ENCODE data around the gene HEATR5A. TPM values are rescaled to one million over a fixed set of nuclear protein-coding genes. Genes with fewer than 3 reads are reported as not detected.
"Not testable (repeated sequence)": the region's sequence is repeated elsewhere in the genome, so short reads cannot be mapped to it uniquely, and the experiment has no call there.

HEATR5A gene
- total RNA-seq, 1 experiment from 2014 or later, result 31.6 TPM

- DNase-seq (ENCODE audit: low spot score), result not testable (repeated sequence)
These were observed 90.4 kb downstream of the HEATR5A start for GRCh38 chr14:31329876-31330521.

GRCh38 chr14:31326111-31326510, 94.2 kb downstream of the HEATR5A start:
- peak; percentile 3 for DNase-seq (ENCODE audit: low spot score)

- DNase-seq (ENCODE audit: low spot score), result no peak
These were observed 96.9 kb downstream of the HEATR5A start for GRCh38 chr14:31323419-31323818.

- DNase-seq (ENCODE audit: low spot score), result no peak
These were observed 99.2 kb downstream of the HEATR5A start for GRCh38 chr14:31320922-31321766.

GRCh38 chr14:31320216-31320615, 100.1 kb downstream of the HEATR5A start:
- DNase-seq (ENCODE audit: low spot score), result no peak

- no peak for DNase-seq (ENCODE audit: low spot score)
These were observed 100.6 kb downstream of the HEATR5A start for GRCh38 chr14:31319701-31320100.

GRCh38 chr14:31312934-31313333, 107.4 kb downstream of the HEATR5A start:
- DNase-seq (ENCODE audit: low spot score), result no peak

GRCh38 chr14:31312370-31312769, 108.0 kb downstream of the HEATR5A start:
- not testable (repeated sequence) for DNase-seq (ENCODE audit: low spot score)

- DNase-seq (ENCODE audit: low spot score), result no peak
These were observed 112.7 kb downstream of the HEATR5A start for GRCh38 chr14:31307618-31308017.

- DNase-seq (ENCODE audit: low spot score), result no peak
These were observed 113.2 kb downstream of the HEATR5A start for GRCh38 chr14:31307198-31307597.

- no peak for DNase-seq (ENCODE audit: low spot score)
These were observed 116.7 kb downstream of the HEATR5A start for GRCh38 chr14:31303654-31304053.

GRCh38 chr14:31300883-31301282, 119.5 kb downstream of the HEATR5A start:
- no peak for DNase-seq (ENCODE audit: low spot score)

GRCh38 chr14:31300296-31300695, 120.1 kb downstream of the HEATR5A start:
- DNase-seq (ENCODE audit: low spot score), result no peak

- DNase-seq (ENCODE audit: low spot score), result no peak
These were observed 122.5 kb downstream of the HEATR5A start for GRCh38 chr14:31297701-31298344.

GRCh38 chr14:31297112-31297511, 123.2 kb downstream of the HEATR5A start:
- DNase-seq (ENCODE audit: low spot score), result no peak

- no peak for DNase-seq (ENCODE audit: low spot score)
These were observed 125.5 kb downstream of the HEATR5A start for GRCh38 chr14:31294746-31295405.

- no peak for DNase-seq (ENCODE audit: low spot score)
These were observed 127.3 kb downstream of the HEATR5A start for GRCh38 chr14:31292937-31293616.

GRCh38 chr14:31291210-31291609, 129.1 kb downstream of the HEATR5A start:
- DNase-seq (ENCODE audit: low spot score), result no peak

- no peak for DNase-seq (ENCODE audit: low spot score)
These were observed 132.9 kb downstream of the HEATR5A start for GRCh38 chr14:31287294-31287972.

GRCh38 chr14:31286456-31287293, 133.7 kb downstream of the HEATR5A start:
- no peak for DNase-seq (ENCODE audit: low spot score)
